ENCODE measurements around the gene STX5.

DNA sequence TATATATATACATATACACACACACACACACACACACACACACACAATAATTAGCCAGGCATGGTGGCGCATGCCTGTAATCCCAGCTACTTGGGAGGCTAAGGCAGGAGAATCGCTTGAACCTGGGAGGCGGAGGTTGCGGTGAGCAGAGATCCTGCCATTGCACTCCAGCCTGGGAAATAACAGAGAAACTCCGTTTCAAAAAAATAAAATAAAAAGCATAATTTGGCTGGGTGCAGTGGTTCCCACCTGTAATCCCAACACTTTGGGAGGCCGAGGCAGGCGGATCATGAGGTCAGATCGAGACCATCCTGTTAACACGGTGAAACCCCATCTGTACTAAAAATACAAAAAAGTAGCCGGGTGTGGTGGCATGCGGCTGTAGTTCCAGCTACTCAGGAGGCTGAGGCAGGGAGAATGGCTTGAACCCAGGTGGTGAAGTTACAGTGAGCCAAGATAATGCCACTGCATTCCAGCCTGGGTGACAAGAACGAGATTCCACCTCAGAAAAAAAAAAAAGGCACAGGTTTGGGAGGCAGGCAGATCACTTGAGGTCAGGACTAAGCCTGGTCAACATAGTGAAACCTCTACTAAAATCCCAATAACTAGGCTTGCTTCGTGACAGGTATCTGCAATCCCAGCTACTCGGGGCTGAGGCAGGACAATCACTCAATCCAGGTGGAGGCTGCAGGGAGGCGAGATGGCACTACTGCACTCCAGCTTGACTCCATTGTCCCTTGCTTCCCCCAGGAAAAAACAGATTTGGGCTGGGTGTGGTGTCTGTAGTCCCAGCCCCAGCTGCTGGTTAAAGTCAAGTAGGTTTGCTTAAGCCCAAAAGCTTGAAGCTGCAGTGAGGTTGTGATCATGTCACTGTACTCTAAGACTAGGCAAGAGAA lies 19.3 kb upstream of the STX5 start:
- TF ChIP-seq, protein P1, sequence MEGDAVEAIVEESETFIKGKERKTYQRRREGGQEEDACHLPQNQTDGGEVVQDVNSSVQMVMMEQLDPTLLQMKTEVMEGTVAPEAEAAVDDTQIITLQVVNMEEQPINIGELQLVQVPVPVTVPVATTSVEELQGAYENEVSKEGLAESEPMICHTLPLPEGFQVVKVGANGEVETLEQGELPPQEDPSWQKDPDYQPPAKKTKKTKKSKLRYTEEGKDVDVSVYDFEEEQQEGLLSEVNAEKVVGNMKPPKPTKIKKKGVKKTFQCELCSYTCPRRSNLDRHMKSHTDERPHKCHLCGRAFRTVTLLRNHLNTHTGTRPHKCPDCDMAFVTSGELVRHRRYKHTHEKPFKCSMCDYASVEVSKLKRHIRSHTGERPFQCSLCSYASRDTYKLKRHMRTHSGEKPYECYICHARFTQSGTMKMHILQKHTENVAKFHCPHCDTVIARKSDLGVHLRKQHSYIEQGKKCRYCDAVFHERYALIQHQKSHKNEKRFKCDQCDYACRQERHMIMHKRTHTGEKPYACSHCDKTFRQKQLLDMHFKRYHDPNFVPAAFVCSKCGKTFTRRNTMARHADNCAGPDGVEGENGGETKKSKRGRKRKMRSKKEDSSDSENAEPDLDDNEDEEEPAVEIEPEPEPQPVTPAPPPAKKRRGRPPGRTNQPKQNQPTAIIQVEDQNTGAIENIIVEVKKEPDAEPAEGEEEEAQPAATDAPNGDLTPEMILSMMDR (IDR thresholded peaks at IDR 0.05), result no peak
- TF ChIP-seq EP300 (IDR thresholded peaks at IDR 0.05) (no peak), POLR2AphosphoS5 (IDR thresholded peaks at IDR 0.05) (no peak), POLR2A (IDR thresholded peaks at IDR 0.05) (no peak)

Measured in sigmoid colon (tissue), 4 donors.